IMR-90 (cell line): ENCODE data around the gene DIP2C. TPM values are rescaled to one million over a fixed set of nuclear protein-coding genes. Genes with fewer than 3 reads are reported as not detected.

Experiments used
- ATAC-seq: fragments of 200-7000 bp; cut with Tn5 transposase; 2 replicates; pipeline ENCODE4 v1.9.1; 2020; ENCODE audit warnings: low read depth, mild to moderate bottlenecking, moderate library complexity
- BruUV-seq: library from RNA; stranded (reverse); fragments of 400-500 nt; replicated peaks from 2 replicates; lab custom pipeline; 2021; lab: Mats Ljungman, UMichigan
- CTCF ChIA-PET: fragments of 300-600 bp; formaldehyde crosslinking; extraction: SDS; loops from one replicate; lab custom pipeline; 2021; ENCODE audit warnings: antibody characterized with exemption; lab: Yijun Ruan, JAX
- POLR2A ChIA-PET: fragments of 300-600 bp; sonication (Branson Sonifier 250); formaldehyde crosslinking; loops from one replicate; lab custom pipeline; 2022; ENCODE audit warnings: antibody characterized with exemption; ENCODE audit not compliant: unreplicated experiment; lab: Charles Lee
- DNase-seq: peaks from one replicate; pipeline ENCODE4 v3.0.0; 2013
- H2AFZ ChIP-seq: replicated peaks from 2 replicates; pipeline ENCODE3; 2013; ENCODE audit warnings: low read length, mild to moderate bottlenecking; ENCODE audit not compliant: poor library complexity
- H2AK5ac ChIP-seq: 2 replicates; pipeline ENCODE4 v1.6.1; 2013; ENCODE audit warnings: low read depth, low read length, inconsistent platforms
- H2AK9ac ChIP-seq: replicated peaks from 2 replicates; pipeline ENCODE3; 2013; ENCODE audit warnings: mild to moderate bottlenecking, low read depth, low read length, moderate library complexity; ENCODE audit not compliant: poor library complexity
- H2BK120ac ChIP-seq: 2 replicates; pipeline ENCODE4 v1.6.1; 2013; ENCODE audit warnings: low read depth, low read length, inconsistent platforms
- H2BK15ac ChIP-seq: 3 replicates; pipeline ENCODE4 v1.6.1; 2013; ENCODE audit warnings: low read depth, low read length, inconsistent platforms
- H2BK20ac ChIP-seq: 2 replicates; pipeline ENCODE4 v1.6.1; 2013; ENCODE audit warnings: low read depth, mild to moderate bottlenecking, inconsistent platforms, low read length, moderate library complexity
- H2BK5ac ChIP-seq: 2 replicates; pipeline ENCODE4 v1.6.1; 2013; ENCODE audit warnings: mild to moderate bottlenecking, low read depth, low read length, inconsistent platforms; ENCODE audit not compliant: poor library complexity, severe bottlenecking
- H3K14ac ChIP-seq: replicated peaks from 2 replicates; pipeline ENCODE4 v1.6.1; 2013; ENCODE audit warnings: low read depth, low read length, inconsistent platforms
- H3K18ac ChIP-seq: 2 replicates; pipeline ENCODE4 v1.6.1; 2013; ENCODE audit warnings: low read depth, low read length, control low read depth
- H3K23ac ChIP-seq: 2 replicates; pipeline ENCODE4 v1.6.1; 2013; ENCODE audit warnings: low read depth, low read length, inconsistent platforms
- H3K27ac ChIP-seq: 2 replicates; pipeline ENCODE4 v1.5.1; 2013; ENCODE audit warnings: mild to moderate bottlenecking, control low read depth, low read length; ENCODE audit not compliant: insufficient read depth
- H3K27me3 ChIP-seq: 2 replicates; pipeline ENCODE4 v1.6.1; 2013; ENCODE audit warnings: low read length; ENCODE audit not compliant: control insufficient read depth, insufficient read depth
- H3K36me3 ChIP-seq: 2 replicates; pipeline ENCODE4 v1.6.1; 2013; ENCODE audit warnings: low read length, mixed read lengths; ENCODE audit not compliant: control insufficient read depth, insufficient read depth
- H3K4ac ChIP-seq: 2 replicates; pipeline ENCODE4 v1.6.1; 2013; ENCODE audit warnings: low read depth, low read length, inconsistent platforms
- H3K4me1 ChIP-seq: 2 replicates; pipeline ENCODE4 v1.6.1; 2013; ENCODE audit warnings: low read length, mixed read lengths; ENCODE audit not compliant: control insufficient read depth, insufficient read depth
- H3K4me2 ChIP-seq: 2 replicates; pipeline ENCODE4 v1.6.1; 2013; ENCODE audit warnings: low read depth, mild to moderate bottlenecking, control low read depth, low read length, moderate library complexity
- H3K4me3 ChIP-seq: 2 replicates; pipeline ENCODE4 v1.5.1; 2013; ENCODE audit warnings: low read depth, mild to moderate bottlenecking, control low read depth, low read length, moderate library complexity; ENCODE audit not compliant: insufficient read depth
- H3K56ac ChIP-seq: 2 replicates; pipeline ENCODE4 v1.6.1; 2013; ENCODE audit warnings: low read length, inconsistent platforms; ENCODE audit not compliant: insufficient read depth; ENCODE audit errors: extremely low read depth
- H3K79me1 ChIP-seq, 2 experiments: 2 replicates each; pipeline ENCODE4 v1.6.1; 2013; ENCODE audit warnings: low read length in 2 of 2, inconsistent platforms in 1 of 2, low read depth in 1 of 2
- H3K9ac ChIP-seq: 2 replicates; pipeline ENCODE4 v1.6.1; 2013; ENCODE audit warnings: low read depth, low read length, control low read depth
- H3K9me1 ChIP-seq: 2 replicates; pipeline ENCODE4 v1.6.1; 2013; ENCODE audit warnings: low read length, inconsistent platforms; ENCODE audit not compliant: insufficient read depth
- H3K9me3 ChIP-seq: 2 replicates; pipeline ENCODE4 v1.6.1; 2013; ENCODE audit warnings: low read length; ENCODE audit not compliant: control insufficient read depth, insufficient read depth
- H4K20me1 ChIP-seq: 2 replicates; pipeline ENCODE4 v1.6.1; 2013; ENCODE audit warnings: low read length, inconsistent platforms; ENCODE audit not compliant: insufficient read depth
- H4K5ac ChIP-seq: 2 replicates; pipeline ENCODE4 v1.6.1; 2013; ENCODE audit warnings: mild to moderate bottlenecking, low read depth, low read length, control low read depth
- H4K8ac ChIP-seq, 2 experiments: 2 replicates each; pipeline ENCODE4 v1.6.1; 2013; ENCODE audit warnings: low read depth in 2 of 2, low read length in 2 of 2, control low read depth in 1 of 2, inconsistent platforms in 1 of 2
- H4K91ac ChIP-seq: 2 replicates; pipeline ENCODE4 v1.6.1; 2013; ENCODE audit warnings: low read depth, low read length, inconsistent platforms; ENCODE audit not compliant: insufficient read depth
- CEBPB ChIP-seq: IDR thresholded peaks from 2 replicates; pipeline ENCODE4 v1.6.1; 2012; ENCODE audit warnings: low read depth, low read length, improper control_type of control experiment
- CHD1 ChIP-seq: IDR thresholded peaks from 2 replicates; pipeline ENCODE4 v1.6.1; 2012; ENCODE audit warnings: low read depth, low read length, improper control_type of control experiment
- ELK1 ChIP-seq: fragments of 150-350 bp; IDR thresholded peaks from 2 replicates; pipeline ENCODE4 v1.6.1; 2016; ENCODE audit warnings: low read depth, mild to moderate bottlenecking, low read length, moderate library complexity, borderline replicate concordance
- MAZ ChIP-seq: IDR thresholded peaks from 2 replicates; pipeline ENCODE4 v1.6.1; 2012; ENCODE audit warnings: low read depth, mild to moderate bottlenecking, low read length, improper control_type of control experiment, moderate library complexity, borderline replicate concordance
- POLR2A ChIP-seq: IDR thresholded peaks from 2 replicates; pipeline ENCODE4 v1.6.1; 2012; ENCODE audit warnings: mild to moderate bottlenecking, low read depth, low read length
- RAD21 ChIP-seq: IDR thresholded peaks from 2 replicates; pipeline ENCODE4 v1.6.1; 2012; ENCODE audit warnings: low read length, improper control_type of control experiment
- RCOR1 ChIP-seq: IDR thresholded peaks from 2 replicates; pipeline ENCODE4 v1.6.1; 2012; ENCODE audit warnings: mild to moderate bottlenecking, low read length, improper control_type of control experiment; ENCODE audit not compliant: insufficient replicate concordance
- RFX5 ChIP-seq: IDR thresholded peaks from 2 replicates; pipeline ENCODE4 v1.8.0; 2012; ENCODE audit warnings: low read depth, mild to moderate bottlenecking, low read length, moderate library complexity
- SMC3 ChIP-seq: fragments of 150-350 bp; IDR thresholded peaks from 2 replicates; pipeline ENCODE4 v1.6.1; 2016; ENCODE audit warnings: low read depth, mild to moderate bottlenecking, antibody characterized with exemption, low read length, moderate library complexity
- USF2 ChIP-seq: fragments of 150-350 bp; IDR thresholded peaks from 2 replicates; pipeline ENCODE4 v1.6.1; 2017; ENCODE audit warnings: mild to moderate bottlenecking, antibody characterized with exemption, low read length, low read depth
- WGBS, 2 experiments: methylation state at CpG; one replicate each; pipeline versions ENCODE4 v1.1.5 to v1.1.7; 2013; ENCODE audit warnings: missing lambda C conversion rate in 2 of 2; ENCODE audit not compliant: insufficient read length in 1 of 2; ENCODE audit errors: extremely low coverage in 2 of 2; 5-methylcytosine and 5-hydroxymethylcytosine counted together
- dilution Hi-C: fragments of 300-500 bp; cut with HindIII; formaldehyde crosslinking; loops from one replicate; pipeline ENCODE4 v1.14.3; 2018; ENCODE audit warnings: low sequenced_read_pairs; ENCODE audit not compliant: unreplicated experiment
- in situ Hi-C: fragments of 300-500 bp; cut with MboI; formaldehyde crosslinking; loops from 3 replicates; pipeline ENCODE4 v1.14.3; 2019; ENCODE audit warnings: low sequenced_read_pairs, inconsistent platforms, mixed read lengths
- intact Hi-C: fragments of 100-400 bp; cut with micrococcal nuclease; formaldehyde crosslinking; loops from 2 replicates; pipeline ENCODE4 v1.10.0; 2022
- polyA plus RNA-seq, 3 experiments: library from polyadenylated mRNA; depleted of rRNA; stranded (reverse); fragments of >200 nt; gene quantifications; 2 replicates each; pipeline ENCODE4 v1.2.3, GENCODE V29; 2012; ENCODE audit warnings: low replicate concordance in 1 of 3
- total RNA-seq: library from RNA; depleted of rRNA; stranded (reverse); fragments of >200 nt; gene quantifications from 2 replicates; pipeline ENCODE4 v1.2.3, GENCODE V29; 2012

The DIP2C gene
- total and polyA plus RNA-seq, 2 of the 4 experiments (the other 2 are of a cell fraction): 8.6 to 17.3 TPM

- Histone ChIP-seq H3K4me3 (no peak overlapping the region), H3K9ac (no peak overlapping the region), H3K4ac (no peak overlapping the region), H4K5ac (no peak overlapping the region), H3K27me3 (no peaks in the 10 kb centered on the region), H4K91ac (no peak overlapping the region), H3K36me3 (peaks cover 41% of the 10 kb centered on the region), H3K27ac (no peak overlapping the region), H2BK20ac (no peak overlapping the region), H2AK5ac (no peak overlapping the region), H3K79me1 (peaks cover 13 to 38% of the 10 kb centered on the region in 2 experiments; a peak in 3 of 4 replicates), H3K9me1 (peaks cover 5% of the 10 kb centered on the region; the same call in 1 of the 2 replicates), H4K8ac (no peak overlapping the region), H2BK15ac (no peak overlapping the region), H3K4me1 (peaks cover 7% of the 10 kb centered on the region), H3K56ac (no peak overlapping the region), H4K20me1 (no peaks in the 10 kb centered on the region), H3K23ac (no peak overlapping the region), H2AK9ac (no peak overlapping the region), H2BK5ac (no peak overlapping the region), H3K14ac (no peak overlapping the region), H3K18ac (no peak overlapping the region), H2BK120ac (no peak overlapping the region), H3K9me3 (no peaks in the 10 kb centered on the region; the same call in 1 of the 2 replicates), H2AFZ (no peak overlapping the region), H3K4me2 (no peak overlapping the region)
- ChIA-PET CTCF (no interaction called here), POLR2A (no interaction called here)
- in situ Hi-C loops (no loop called here), intact Hi-C loops (no loop called here), dilution Hi-C loops (no loop called here)
- TF ChIP-seq CEBPB: no peak
- TF ChIP-seq RCOR1: no peak
- TF ChIP-seq USF2: no peak
- TF ChIP-seq RFX5: no peak
- no peak for TF ChIP-seq MAZ
- no peak for TF ChIP-seq POLR2A
- TF ChIP-seq SMC3: no peak
- no peak for TF ChIP-seq RAD21
- TF ChIP-seq CHD1: no peak
- TF ChIP-seq ELK1: no peak
- no TSS peak for BruUV-seq
- DNase-seq (no peak), ATAC-seq (no peak)
- no CpG with 5 or more reads among the region's 12 CpGs for WGBS, 2 experiments
Measured at GRCh38 chr10:409408-410040, 279.9 kb downstream of the DIP2C start.
